IMR-90 (cell line): Measurements from ENCODE around the gene TNS3.

Experiments
- BHLHE40 ChIP-seq: fragments of 150-350 bp; IDR thresholded peaks from 2 replicates; pipeline ENCODE4 v1.6.1; 2016; ENCODE audit warnings: mild to moderate bottlenecking, low read depth, low read length
- CEBPB ChIP-seq: IDR thresholded peaks from 2 replicates; pipeline ENCODE4 v1.6.1; 2012; ENCODE audit warnings: low read depth, low read length, improper control_type of control experiment
- CHD1 ChIP-seq: IDR thresholded peaks from 2 replicates; pipeline ENCODE4 v1.6.1; 2012; ENCODE audit warnings: low read depth, low read length, improper control_type of control experiment
- CTCF ChIP-seq: conservative IDR thresholded peaks from 2 replicates; pipeline ENCODE4 v1.5.1; 2012; ENCODE audit warnings: mild to moderate bottlenecking, low read depth, low read length, improper control_type of control experiment
- ELK1 ChIP-seq: fragments of 150-350 bp; IDR thresholded peaks from 2 replicates; pipeline ENCODE4 v1.6.1; 2016; ENCODE audit warnings: low read depth, mild to moderate bottlenecking, low read length, moderate library complexity, borderline replicate concordance
- MAZ ChIP-seq: IDR thresholded peaks from 2 replicates; pipeline ENCODE4 v1.6.1; 2012; ENCODE audit warnings: low read depth, mild to moderate bottlenecking, low read length, improper control_type of control experiment, moderate library complexity, borderline replicate concordance
- MXI1 ChIP-seq: IDR thresholded peaks from 2 replicates; pipeline ENCODE4 v1.6.1; 2012; ENCODE audit warnings: low read depth, mild to moderate bottlenecking, low read length, moderate library complexity, borderline replicate concordance
- NFE2L2 ChIP-seq: fragments of 150-350 bp; IDR thresholded peaks from 2 replicates; pipeline ENCODE4 v1.6.1; 2016; ENCODE audit warnings: low read depth, mild to moderate bottlenecking, low read length
- POLR2A ChIP-seq: IDR thresholded peaks from 2 replicates; pipeline ENCODE4 v1.6.1; 2012; ENCODE audit warnings: mild to moderate bottlenecking, low read depth, low read length
- RAD21 ChIP-seq: IDR thresholded peaks from 2 replicates; pipeline ENCODE4 v1.6.1; 2012; ENCODE audit warnings: low read length, improper control_type of control experiment
- RCOR1 ChIP-seq: IDR thresholded peaks from 2 replicates; pipeline ENCODE4 v1.6.1; 2012; ENCODE audit warnings: mild to moderate bottlenecking, low read length, improper control_type of control experiment; ENCODE audit not compliant: insufficient replicate concordance
- RFX5 ChIP-seq: IDR thresholded peaks from 2 replicates; pipeline ENCODE4 v1.8.0; 2012; ENCODE audit warnings: low read depth, mild to moderate bottlenecking, low read length, moderate library complexity
- SMC3 ChIP-seq: fragments of 150-350 bp; IDR thresholded peaks from 2 replicates; pipeline ENCODE4 v1.6.1; 2016; ENCODE audit warnings: low read depth, mild to moderate bottlenecking, antibody characterized with exemption, low read length, moderate library complexity

- TF ChIP-seq CTCF: no peak
- TF ChIP-seq CEBPB: no peak
- no peak for TF ChIP-seq SMC3
- TF ChIP-seq BHLHE40: no peak
- TF ChIP-seq POLR2A: no peak
- no peak for TF ChIP-seq RAD21
- no peak for TF ChIP-seq MAZ
- TF ChIP-seq ELK1: no peak
- no peak for TF ChIP-seq RCOR1
- TF ChIP-seq NFE2L2: no peak
- TF ChIP-seq CHD1: no peak
- TF ChIP-seq RFX5: no peak
- TF ChIP-seq MXI1: no peak
Observed at GRCh38 chr7:47559306-47560220, 22.3 kb downstream of the TNS3 start.
